OCI-LY7 (cell line): ENCODE measurements around the gene SFXN5.

Source experiments
- CTCF ChIP-seq: fragments of 200-600 bp; sonication (generic); conservative IDR thresholded peaks from 2 replicates; pipeline ENCODE4 v1.5.1; 2014; ENCODE audit warnings: mild to moderate bottlenecking, antibody characterized with exemption, low read length, moderate library complexity, mixed read lengths
- EZH2phosphoT487 ChIP-seq: fragments of 200-600 bp; sonication (generic); IDR thresholded peaks from 2 replicates; pipeline ENCODE4 v1.6.1; 2018; ENCODE audit warnings: low read depth, borderline replicate concordance, mild to moderate bottlenecking, mixed run types, antibody characterized with exemption, low read length, moderate library complexity, mixed read lengths

- TF ChIP-seq CTCF (no peak), EZH2phosphoT487 (no peak)
These were observed 99.0 kb downstream of the SFXN5 start for GRCh38 chr2:72972352-72973136.
